Measurements from ENCODE around the gene NYAP1.
"Not testable (repeated sequence)": the region's sequence is repeated elsewhere in the genome, so short reads cannot be mapped to it uniquely, and the experiment has no call there.

NYAP1 gene

GRCh38 chr7:100446040-100446439, 37.7 kb upstream of the NYAP1 start:
- H3K9ac ChIP-seq (ENCODE audit: low read length) = no peak overlapping the region
- H3F3A ChIP-seq (ENCODE audit: insufficient read depth) = 0 out of 2 replicates have a peak, but pooled peaks cover 4% of the 10 kb centered on the region
- H3K27ac ChIP-seq (ENCODE audit: low read depth, low read length) = no peak overlapping the region
- H3K36me3 ChIP-seq (ENCODE audit: low read length) = no peaks in the 10 kb centered on the region
- no peak overlapping the region for H3K4me2 ChIP-seq (ENCODE audit: low read depth, low read length, poor library complexity, severe bottlenecking)
- no peak for TF ChIP-seq CTCF (IDR thresholded peaks at IDR 0.05; ENCODE audit: insufficient read depth, low read length, poor library complexity, severe bottlenecking)
- TF ChIP-seq EZH2phosphoT487 (conservative IDR thresholded peaks at IDR 0.05; ENCODE audit: low read length) = no peak
- no peaks in the 10 kb centered on the region for H3K9me3 ChIP-seq (ENCODE audit: insufficient read depth, low read length)
- no peaks in the 10 kb centered on the region for H3K79me2 ChIP-seq (ENCODE audit: insufficient read depth, low read length)
- H3K27me3 ChIP-seq (ENCODE audit: low read length) = no peaks in the 10 kb centered on the region
- H3K9me2 ChIP-seq (replicated peaks; ENCODE audit: insufficient read depth, low read length) = no peaks in the 10 kb centered on the region
- no peaks in the 10 kb centered on the region for H4K20me1 ChIP-seq (ENCODE audit: low read depth, low read length)
- H3K4me3 ChIP-seq (ENCODE audit: insufficient read depth, low read length, poor library complexity, severe bottlenecking) = no peak overlapping the region
- H2AFZ ChIP-seq (ENCODE audit: low read depth, low read length, severe bottlenecking) = no peak overlapping the region

DNA sequence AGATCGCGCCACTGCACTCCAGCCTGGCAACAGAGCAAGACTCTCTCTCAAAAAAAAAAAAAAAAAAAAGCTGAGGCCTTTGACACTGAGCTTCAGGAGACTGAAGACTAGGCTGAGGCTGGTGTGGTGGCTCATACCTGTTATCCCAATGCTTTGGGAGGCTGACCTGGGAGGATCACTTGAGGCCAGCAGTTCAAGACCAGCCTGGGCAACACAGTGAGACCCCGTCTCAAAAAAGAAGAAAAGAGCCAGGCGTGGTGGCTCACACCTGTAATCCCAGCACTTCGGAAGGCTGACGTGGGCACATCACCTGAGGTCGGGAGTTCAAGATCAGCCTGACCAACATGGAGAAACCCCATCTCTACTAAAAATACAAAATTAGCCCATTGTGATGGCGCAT, 36.4 kb upstream of the NYAP1 start:
- H3K9me3 ChIP-seq (ENCODE audit: insufficient read depth, low read length); H3K4me3 ChIP-seq (ENCODE audit: insufficient read depth, low read length, poor library complexity, severe bottlenecking); H3K27ac ChIP-seq (ENCODE audit: low read depth, low read length); H2AFZ ChIP-seq (ENCODE audit: low read depth, low read length, severe bottlenecking); H4K20me1 ChIP-seq (ENCODE audit: low read depth, low read length); H3K36me3 ChIP-seq (ENCODE audit: low read length); H3K9ac ChIP-seq (ENCODE audit: low read length); H3F3A ChIP-seq (ENCODE audit: insufficient read depth); H3K4me2 ChIP-seq (ENCODE audit: low read depth, low read length, poor library complexity, severe bottlenecking); H3K79me2 ChIP-seq (ENCODE audit: insufficient read depth, low read length); H3K9me2 ChIP-seq (replicated peaks; ENCODE audit: insufficient read depth, low read length); H3K27me3 ChIP-seq (ENCODE audit: low read length): not testable (repeated sequence)

- H3K4me2 ChIP-seq (ENCODE audit: low read depth, low read length, poor library complexity, severe bottlenecking) = no peak overlapping the region
Observed at GRCh38 chr7:100449190-100449795, 34.4 kb upstream of the NYAP1 start.

More at GRCh38 chr7:100449190-100449795, 34.4 kb upstream of the NYAP1 start:
- no peaks in the 10 kb centered on the region for H3K27me3 ChIP-seq (ENCODE audit: low read length)
- H3K9me3 ChIP-seq (ENCODE audit: insufficient read depth, low read length) = no peaks in the 10 kb centered on the region
- no peak overlapping the region for H3K4me3 ChIP-seq (ENCODE audit: insufficient read depth, low read length, poor library complexity, severe bottlenecking)
- 0 out of 2 replicates have a peak, but pooled peaks cover 4% of the 10 kb centered on the region for H3F3A ChIP-seq (ENCODE audit: insufficient read depth)
- no peaks in the 10 kb centered on the region for H3K9me2 ChIP-seq (replicated peaks; ENCODE audit: insufficient read depth, low read length)
- H3K27ac ChIP-seq (ENCODE audit: low read depth, low read length) = no peak overlapping the region
- no peaks in the 10 kb centered on the region for H3K36me3 ChIP-seq (ENCODE audit: low read length)
- no peak overlapping the region for H2AFZ ChIP-seq (ENCODE audit: low read depth, low read length, severe bottlenecking)
- H3K79me2 ChIP-seq (ENCODE audit: insufficient read depth, low read length) = no peaks in the 10 kb centered on the region
- TF ChIP-seq CTCF (IDR thresholded peaks at IDR 0.05; ENCODE audit: insufficient read depth, low read length, poor library complexity, severe bottlenecking) (no peak), EZH2phosphoT487 (conservative IDR thresholded peaks at IDR 0.05; ENCODE audit: low read length) (no peak)
- H4K20me1 ChIP-seq (ENCODE audit: low read depth, low read length) = no peaks in the 10 kb centered on the region
- no peak overlapping the region for H3K9ac ChIP-seq (ENCODE audit: low read length)

Data from SU-DHL-6 (cell line).